Measurements from ENCODE around the gene CLDN25.

The CLDN25 gene

GRCh38 chr11:113805640-113806039, 26.0 kb downstream of the CLDN25 start:
- Histone ChIP-seq H3K79me2 (no peaks in the 10 kb centered on the region), H3K27me3 (ENCODE audit: control insufficient read depth, insufficient read depth, low read length) (no peaks in the 10 kb centered on the region), H3K4me2 (ENCODE audit: low read length) (no peak overlapping the region), H3K4me1 (no peaks in the 10 kb centered on the region), H3K4me3 (ENCODE audit: low read depth, low read length) (no peak overlapping the region), H3K36me3 (ENCODE audit: control insufficient read depth, insufficient read depth, low read length) (no peaks in the 10 kb centered on the region), H2AFZ (no peak overlapping the region), H3K27ac (no peak overlapping the region), H3K9me3 (ENCODE audit: control insufficient read depth, low read length) (no peaks in the 10 kb centered on the region), H3K9ac (no peak overlapping the region)
- no peak for TF ChIP-seq CTCF (IDR thresholded peaks at IDR 0.05)

DNA sequence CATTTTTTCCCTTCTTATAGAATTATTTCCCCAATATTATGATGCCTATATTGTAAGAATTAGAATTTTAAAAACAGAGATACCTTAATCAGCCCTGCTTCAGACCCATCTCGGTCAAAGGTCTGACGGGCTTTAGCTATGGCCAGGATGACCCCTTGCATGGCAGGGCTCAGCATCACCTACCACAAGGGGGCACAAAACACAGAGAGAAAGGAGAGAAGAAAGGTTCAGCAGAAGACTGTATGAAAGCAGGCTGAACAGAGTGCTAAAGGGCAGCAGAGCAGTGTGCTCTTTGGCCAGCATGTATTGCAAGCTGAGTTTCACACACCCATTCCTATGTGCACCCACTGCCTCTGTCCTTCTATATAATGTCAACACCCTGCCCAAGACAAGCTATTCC, 26.8 kb downstream of the CLDN25 start:
- no peaks in the 10 kb centered on the region for H3K4me1 ChIP-seq
- no peak for TF ChIP-seq CTCF (IDR thresholded peaks at IDR 0.05)
- no peak overlapping the region for H3K9ac ChIP-seq
- no peaks in the 10 kb centered on the region for H3K9me3 ChIP-seq (ENCODE audit: control insufficient read depth, low read length)
- H3K79me2 ChIP-seq: no peaks in the 10 kb centered on the region
- no peak overlapping the region for H3K4me3 ChIP-seq (ENCODE audit: low read depth, low read length)
- no peaks in the 10 kb centered on the region for H3K27me3 ChIP-seq (ENCODE audit: control insufficient read depth, insufficient read depth, low read length)
- no peaks in the 10 kb centered on the region for H3K36me3 ChIP-seq (ENCODE audit: control insufficient read depth, insufficient read depth, low read length)
- no peak overlapping the region for H3K4me2 ChIP-seq (ENCODE audit: low read length)
- no peak overlapping the region for H3K27ac ChIP-seq
- no peak overlapping the region for H2AFZ ChIP-seq

DNA sequence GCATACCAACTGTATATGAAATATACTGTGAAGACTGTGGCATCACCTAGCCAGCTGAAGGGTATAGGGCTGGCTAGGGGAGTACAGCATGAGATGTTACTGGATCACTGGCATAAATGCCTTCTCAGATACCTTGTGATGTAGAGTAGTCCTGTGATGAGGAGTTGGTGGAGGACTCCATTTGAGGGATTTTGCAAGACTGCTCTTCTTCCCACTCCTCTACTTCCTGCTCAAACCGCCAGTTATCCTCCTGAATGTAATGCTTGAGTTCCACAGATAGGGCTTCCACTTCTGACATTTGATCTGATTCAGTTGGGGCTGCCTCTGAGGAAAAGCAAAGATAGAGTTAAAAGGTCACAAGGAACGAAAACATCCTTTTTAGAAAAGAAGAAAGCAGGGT, 29.3 kb downstream of the CLDN25 start:
- H3K4me3 ChIP-seq (ENCODE audit: low read depth, low read length): no peak overlapping the region
- no peaks in the 10 kb centered on the region for H3K4me1 ChIP-seq
- no peak overlapping the region for H3K4me2 ChIP-seq (ENCODE audit: low read length)
- H2AFZ ChIP-seq: no peak overlapping the region
- H3K27me3 ChIP-seq (ENCODE audit: control insufficient read depth, insufficient read depth, low read length): no peaks in the 10 kb centered on the region
- TF ChIP-seq CTCF (IDR thresholded peaks at IDR 0.05): no peak
- H3K9me3 ChIP-seq (ENCODE audit: control insufficient read depth, low read length): no peaks in the 10 kb centered on the region
- H3K36me3 ChIP-seq (ENCODE audit: control insufficient read depth, insufficient read depth, low read length): no peaks in the 10 kb centered on the region
- H3K79me2 ChIP-seq: no peaks in the 10 kb centered on the region
- H3K9ac ChIP-seq: no peak overlapping the region
- no peak overlapping the region for H3K27ac ChIP-seq

DNA sequence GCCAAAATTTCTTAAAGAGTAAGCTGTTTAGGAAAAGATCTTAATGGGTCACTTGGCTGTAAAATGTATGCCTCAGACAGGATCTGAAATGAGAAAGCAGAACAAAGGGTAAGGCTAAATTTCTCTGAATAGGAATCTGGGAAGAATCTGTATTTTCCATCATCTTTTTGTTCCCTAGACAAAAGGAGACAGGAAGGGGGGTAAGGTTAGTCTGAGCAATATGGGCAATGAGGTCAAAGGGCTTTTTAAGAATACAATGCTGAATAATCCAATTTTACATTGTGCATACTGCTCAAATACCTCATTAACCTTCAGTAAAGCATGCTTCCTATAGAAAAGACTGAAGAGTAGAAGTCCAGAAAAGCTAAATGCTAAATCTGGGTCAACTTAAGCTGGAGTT, 34.6 kb downstream of the CLDN25 start:
- no peaks in the 10 kb centered on the region for H3K36me3 ChIP-seq (ENCODE audit: control insufficient read depth, insufficient read depth, low read length)
- H3K27me3 ChIP-seq (ENCODE audit: control insufficient read depth, insufficient read depth, low read length): no peaks in the 10 kb centered on the region
- H3K4me3 ChIP-seq (ENCODE audit: low read depth, low read length): no peak overlapping the region
- H3K79me2 ChIP-seq: no peaks in the 10 kb centered on the region
- no peak overlapping the region for H3K27ac ChIP-seq
- no peak for TF ChIP-seq CTCF (IDR thresholded peaks at IDR 0.05)
- no peak overlapping the region for H2AFZ ChIP-seq
- no peak overlapping the region for H3K9ac ChIP-seq
- H3K4me2 ChIP-seq (ENCODE audit: low read length): no peak overlapping the region
- no peaks in the 10 kb centered on the region for H3K4me1 ChIP-seq
- H3K9me3 ChIP-seq (ENCODE audit: control insufficient read depth, low read length): no peaks in the 10 kb centered on the region

GRCh38 chr11:113817162-113817561, 37.6 kb downstream of the CLDN25 start:
- no peaks in the 10 kb centered on the region for H3K9me3 ChIP-seq (ENCODE audit: control insufficient read depth, low read length)
- no peaks in the 10 kb centered on the region for H3K79me2 ChIP-seq
- no peaks in the 10 kb centered on the region for H3K4me1 ChIP-seq
- H3K4me3 ChIP-seq (ENCODE audit: low read depth, low read length): no peak overlapping the region
- no peak overlapping the region for H3K27ac ChIP-seq
- no peak for TF ChIP-seq CTCF (IDR thresholded peaks at IDR 0.05)
- H3K36me3 ChIP-seq (ENCODE audit: control insufficient read depth, insufficient read depth, low read length): no peaks in the 10 kb centered on the region
- no peaks in the 10 kb centered on the region for H3K27me3 ChIP-seq (ENCODE audit: control insufficient read depth, insufficient read depth, low read length)
- no peak overlapping the region for H3K9ac ChIP-seq
- H2AFZ ChIP-seq: no peak overlapping the region
- H3K4me2 ChIP-seq (ENCODE audit: low read length): no peak overlapping the region

Data from parathyroid adenoma (tissue), 2 donors.